ENCODE data around the gene COL3A1. TPM values are rescaled to one million over a fixed set of nuclear protein-coding genes. Genes with fewer than 3 reads are reported as not detected.

The COL3A1 gene
- polyA plus RNA-seq (2011; rRNA removed) (1,314 and 1,396 TPM in 2 replicates), polyA minus RNA-seq (2011; rRNA and poly(A)+ RNA removed) (1,277 and 1,281 TPM in 2 replicates)

DNA sequence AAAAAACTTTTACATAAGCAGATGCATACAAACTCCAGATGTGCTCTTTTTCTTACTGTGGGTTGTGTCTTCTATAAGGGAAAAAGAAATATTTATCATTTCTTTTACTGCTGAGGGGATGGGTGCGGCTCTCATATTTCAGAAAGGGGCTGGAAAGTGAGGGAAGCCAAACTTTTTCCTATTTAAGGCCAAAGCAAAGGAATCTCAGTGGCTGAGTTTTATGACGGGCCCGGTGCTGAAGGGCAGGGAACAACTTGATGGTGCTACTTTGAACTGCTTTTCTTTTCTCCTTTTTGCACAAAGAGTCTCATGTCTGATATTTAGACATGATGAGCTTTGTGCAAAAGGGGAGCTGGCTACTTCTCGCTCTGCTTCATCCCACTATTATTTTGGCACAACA lies at the start of gene COL3A1:
Gene COL3A1, plus strand, starts transcription at position 210 of the 400 bp plus-strand sequence. Its CDS starts 117 bp downstream, at position 327.
- TF ChIP-seq, protein P1, sequence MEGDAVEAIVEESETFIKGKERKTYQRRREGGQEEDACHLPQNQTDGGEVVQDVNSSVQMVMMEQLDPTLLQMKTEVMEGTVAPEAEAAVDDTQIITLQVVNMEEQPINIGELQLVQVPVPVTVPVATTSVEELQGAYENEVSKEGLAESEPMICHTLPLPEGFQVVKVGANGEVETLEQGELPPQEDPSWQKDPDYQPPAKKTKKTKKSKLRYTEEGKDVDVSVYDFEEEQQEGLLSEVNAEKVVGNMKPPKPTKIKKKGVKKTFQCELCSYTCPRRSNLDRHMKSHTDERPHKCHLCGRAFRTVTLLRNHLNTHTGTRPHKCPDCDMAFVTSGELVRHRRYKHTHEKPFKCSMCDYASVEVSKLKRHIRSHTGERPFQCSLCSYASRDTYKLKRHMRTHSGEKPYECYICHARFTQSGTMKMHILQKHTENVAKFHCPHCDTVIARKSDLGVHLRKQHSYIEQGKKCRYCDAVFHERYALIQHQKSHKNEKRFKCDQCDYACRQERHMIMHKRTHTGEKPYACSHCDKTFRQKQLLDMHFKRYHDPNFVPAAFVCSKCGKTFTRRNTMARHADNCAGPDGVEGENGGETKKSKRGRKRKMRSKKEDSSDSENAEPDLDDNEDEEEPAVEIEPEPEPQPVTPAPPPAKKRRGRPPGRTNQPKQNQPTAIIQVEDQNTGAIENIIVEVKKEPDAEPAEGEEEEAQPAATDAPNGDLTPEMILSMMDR (IDR thresholded peaks at IDR 0.05; ENCODE audit: low read depth, low read length) = no peak
- H3K27ac ChIP-seq (ENCODE audit: low read depth, low read length) = peak within 1 kb of the TSS; percentile 58
- H3K27me3 ChIP-seq (ENCODE audit: control insufficient read depth, insufficient read depth, low read length) = no peaks in the 10 kb centered on the region
- POLR2A ChIA-PET = interaction anchor here (0.6 to 1.2 kb wide), 2 partner anchors 187 to 306 kb away, joined by 4 to 5 read pairs; no protein-coding TSS in a partner anchor
- H3K9me3 ChIP-seq (ENCODE audit: control insufficient read depth, insufficient read depth, low read length) = no peaks in the 10 kb centered on the region
- H3K4me3 ChIP-seq (ENCODE audit: low read depth, low read length) = peak within 1 kb of the TSS; percentile 69
- peak; percentile 71 for DNase-seq (ENCODE audit: low read depth, low spot score)
- CTCF ChIA-PET = interaction anchor here (0.8 to 1.6 kb wide), 2 partner anchors 10 to 448 kb away, joined by 3 to 6 read pairs; no protein-coding TSS in a partner anchor

- ChIA-PET CTCF (no interaction called here), POLR2A (no interaction called here)
Observed at GRCh38 chr2:188928643-188929042, 45.5 kb upstream of the COL3A1 start.

DNA sequence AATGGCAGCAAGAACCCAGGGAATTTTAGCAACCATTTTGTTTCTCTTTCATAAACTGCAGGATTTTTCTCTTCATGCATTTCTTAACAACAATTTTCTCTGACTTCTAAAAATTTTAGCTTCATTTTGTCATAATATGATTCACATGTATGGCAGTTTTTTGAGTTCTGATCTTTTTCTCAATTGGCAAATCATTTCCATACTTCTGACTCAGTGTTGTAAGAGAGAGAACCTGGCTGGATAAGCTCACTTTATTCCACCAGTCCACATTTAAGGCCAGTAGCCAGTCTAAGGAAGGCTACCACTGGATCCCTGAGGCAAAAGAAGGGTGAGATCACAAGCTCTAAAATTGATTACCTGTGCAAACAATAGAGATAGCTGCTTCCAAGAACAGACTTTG lies 42.8 kb upstream of the COL3A1 start:
- TF ChIP-seq, protein P1 (IDR thresholded peaks at IDR 0.05; ENCODE audit: low read depth, low read length) = no peak
- ChIA-PET POLR2A (no interaction called here), CTCF (interaction anchor here (0.7 to 1.1 kb wide), 2 partner anchors 14 to 45 kb away, joined by 3 to 8 read pairs; no protein-coding TSS in a partner anchor)
- Histone ChIP-seq H3K27ac (ENCODE audit: low read depth, low read length) (no peak overlapping the region), H3K9me3 (ENCODE audit: control insufficient read depth, insufficient read depth, low read length) (no peaks in the 10 kb centered on the region; the same call in 1 of the 2 replicates), H3K4me3 (ENCODE audit: low read depth, low read length) (no peak overlapping the region), H3K27me3 (ENCODE audit: control insufficient read depth, insufficient read depth, low read length) (no peaks in the 10 kb centered on the region)
- DNase-seq (ENCODE audit: low read depth, low spot score) = no peak

More at GRCh38 chr2:188928643-188929042, 45.5 kb upstream of the COL3A1 start:
- TF ChIP-seq, protein P1 (IDR thresholded peaks at IDR 0.05; ENCODE audit: low read depth, low read length) = no peak
- no peak overlapping the region for H3K27ac ChIP-seq (ENCODE audit: low read depth, low read length)
- DNase-seq (ENCODE audit: low read depth, low spot score) = no peak
- H3K27me3 ChIP-seq (ENCODE audit: control insufficient read depth, insufficient read depth, low read length) = no peaks in the 10 kb centered on the region
- H3K9me3 ChIP-seq (ENCODE audit: control insufficient read depth, insufficient read depth, low read length) = peaks cover 2% of the 10 kb centered on the region; the same call in 1 of the 2 replicates
- H3K4me3 ChIP-seq (ENCODE audit: low read depth, low read length) = no peak overlapping the region

DNA sequence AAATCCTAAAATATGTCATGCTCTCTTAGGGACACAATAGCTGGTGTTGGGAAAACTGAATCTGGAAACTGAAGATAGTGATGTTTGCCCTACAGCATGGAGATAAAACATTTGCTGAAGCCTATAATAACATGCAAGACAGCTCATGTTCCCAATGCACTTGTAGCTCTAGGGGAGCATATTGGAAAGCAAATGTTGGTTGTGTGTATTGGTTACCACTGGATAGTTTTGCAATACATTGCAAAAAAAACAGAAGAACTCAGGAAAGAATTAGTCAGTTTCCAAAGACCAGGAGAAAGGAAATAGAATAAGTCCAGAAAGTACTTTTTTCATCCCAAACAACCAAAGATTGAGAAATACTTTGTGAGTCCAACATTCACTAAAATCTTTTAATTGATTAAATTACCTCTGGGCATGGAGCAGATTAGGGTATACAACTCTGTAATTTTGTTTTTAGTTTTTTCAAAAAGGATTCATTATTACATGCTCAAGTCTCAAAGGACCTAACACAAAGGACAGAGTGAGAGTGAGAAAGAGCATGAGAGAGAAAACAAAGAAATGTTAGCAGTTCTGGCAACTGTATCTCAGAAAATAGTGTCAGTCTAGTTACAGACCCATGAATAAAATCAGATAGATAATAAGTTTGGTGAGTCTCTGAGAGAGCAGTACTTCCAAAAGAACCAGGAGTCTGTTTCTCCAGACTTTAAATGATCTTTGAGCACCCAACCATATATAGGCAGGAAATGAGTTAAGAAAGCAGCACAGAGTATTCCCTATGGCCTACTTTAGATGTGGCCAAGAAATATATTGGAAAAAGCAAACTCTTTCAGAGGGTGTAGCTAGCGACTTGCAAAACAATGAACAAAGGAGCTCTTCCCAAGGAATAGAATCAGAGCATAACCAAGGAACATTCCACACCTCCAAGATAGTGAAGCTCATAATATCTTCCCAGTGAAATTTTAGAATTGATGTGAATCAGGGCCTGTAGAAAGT lies 36.6 kb upstream of the COL3A1 start:
- Histone ChIP-seq H3K9me3 (ENCODE audit: control insufficient read depth, insufficient read depth, low read length) (no peaks in the 10 kb centered on the region), H3K27me3 (ENCODE audit: control insufficient read depth, insufficient read depth, low read length) (no peaks in the 10 kb centered on the region), H3K4me3 (ENCODE audit: low read depth, low read length) (no peak overlapping the region), H3K27ac (ENCODE audit: low read depth, low read length) (no peak overlapping the region)
- ChIA-PET POLR2A (no interaction called here), CTCF (no interaction called here)
- TF ChIP-seq, protein P1 (IDR thresholded peaks at IDR 0.05; ENCODE audit: low read depth, low read length) = no peak
- peak; percentile 27 for DNase-seq (ENCODE audit: low read depth, low spot score)

- DNase-seq (ENCODE audit: low read depth, low spot score) = no peak
- TF ChIP-seq, protein P1 (IDR thresholded peaks at IDR 0.05; ENCODE audit: low read depth, low read length) = no peak
- H3K9me3 ChIP-seq (ENCODE audit: control insufficient read depth, insufficient read depth, low read length) = peaks cover 7% of the 10 kb centered on the region
- H3K27me3 ChIP-seq (ENCODE audit: control insufficient read depth, insufficient read depth, low read length) = no peaks in the 10 kb centered on the region
- H3K4me3 ChIP-seq (ENCODE audit: low read depth, low read length) = no peak overlapping the region
- CTCF ChIA-PET = no interaction called here
- H3K27ac ChIP-seq (ENCODE audit: low read depth, low read length) = no peak overlapping the region
- POLR2A ChIA-PET = no interaction called here
Observed at GRCh38 chr2:188940171-188940570, 34.0 kb upstream of the COL3A1 start.
